Fibroblast of mammary gland (primary cell): ENCODE measurements around the gene MARK3.
A peak's percentile ranks its signal among the peaks of the same experiment; 100 is the strongest.

Source experiments
- DNase-seq: peaks from one replicate; pipeline ENCODE4 v3.0.0-alpha.2; 2010; ENCODE audit warnings: low read depth
- H3K4me3 ChIP-seq: 2 replicates; pipeline ENCODE4 v1.5.1; 2011; ENCODE audit warnings: low read depth, mild to moderate bottlenecking, low read length, moderate library complexity; ENCODE audit not compliant: control insufficient read depth
- TF ChIP-seq, protein P1 (sequence below): conservative IDR thresholded peaks from 2 replicates; pipeline ENCODE4 v1.5.1; 2011; ENCODE audit warnings: low read depth, low read length, inconsistent platforms; ENCODE audit not compliant: control insufficient read depth, insufficient read depth

MARK3 gene

DNA sequence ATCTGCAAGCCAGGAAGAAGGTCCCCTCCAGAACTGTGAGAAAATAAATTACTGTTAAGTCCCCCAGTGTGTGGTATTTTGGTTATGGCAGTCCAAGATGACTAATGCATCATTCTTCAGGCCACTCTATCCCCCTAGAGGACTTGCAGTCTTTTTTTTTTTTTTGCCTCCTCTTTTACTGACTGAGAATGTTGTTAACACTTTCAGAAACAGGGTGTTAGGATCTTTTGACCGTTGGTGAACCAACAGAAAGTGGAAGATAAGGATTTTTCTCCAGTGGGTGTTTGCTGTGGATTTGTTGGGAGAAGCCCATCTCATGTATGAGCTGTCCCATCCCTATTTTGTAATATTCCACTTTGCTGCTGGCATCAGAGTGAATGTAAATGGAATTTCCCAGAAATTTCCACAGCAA lies 37.8 kb downstream of the MARK3 start:
- no peak overlapping the region for H3K4me3 ChIP-seq
- DNase-seq = peak; percentile 81
- TF ChIP-seq, protein P1, sequence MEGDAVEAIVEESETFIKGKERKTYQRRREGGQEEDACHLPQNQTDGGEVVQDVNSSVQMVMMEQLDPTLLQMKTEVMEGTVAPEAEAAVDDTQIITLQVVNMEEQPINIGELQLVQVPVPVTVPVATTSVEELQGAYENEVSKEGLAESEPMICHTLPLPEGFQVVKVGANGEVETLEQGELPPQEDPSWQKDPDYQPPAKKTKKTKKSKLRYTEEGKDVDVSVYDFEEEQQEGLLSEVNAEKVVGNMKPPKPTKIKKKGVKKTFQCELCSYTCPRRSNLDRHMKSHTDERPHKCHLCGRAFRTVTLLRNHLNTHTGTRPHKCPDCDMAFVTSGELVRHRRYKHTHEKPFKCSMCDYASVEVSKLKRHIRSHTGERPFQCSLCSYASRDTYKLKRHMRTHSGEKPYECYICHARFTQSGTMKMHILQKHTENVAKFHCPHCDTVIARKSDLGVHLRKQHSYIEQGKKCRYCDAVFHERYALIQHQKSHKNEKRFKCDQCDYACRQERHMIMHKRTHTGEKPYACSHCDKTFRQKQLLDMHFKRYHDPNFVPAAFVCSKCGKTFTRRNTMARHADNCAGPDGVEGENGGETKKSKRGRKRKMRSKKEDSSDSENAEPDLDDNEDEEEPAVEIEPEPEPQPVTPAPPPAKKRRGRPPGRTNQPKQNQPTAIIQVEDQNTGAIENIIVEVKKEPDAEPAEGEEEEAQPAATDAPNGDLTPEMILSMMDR = no peak

- TF ChIP-seq, protein P1 = no peak
- DNase-seq = peak; percentile 92
Observed at GRCh38 chr14:103427485-103428443, 42.5 kb downstream of the MARK3 start.

DNA sequence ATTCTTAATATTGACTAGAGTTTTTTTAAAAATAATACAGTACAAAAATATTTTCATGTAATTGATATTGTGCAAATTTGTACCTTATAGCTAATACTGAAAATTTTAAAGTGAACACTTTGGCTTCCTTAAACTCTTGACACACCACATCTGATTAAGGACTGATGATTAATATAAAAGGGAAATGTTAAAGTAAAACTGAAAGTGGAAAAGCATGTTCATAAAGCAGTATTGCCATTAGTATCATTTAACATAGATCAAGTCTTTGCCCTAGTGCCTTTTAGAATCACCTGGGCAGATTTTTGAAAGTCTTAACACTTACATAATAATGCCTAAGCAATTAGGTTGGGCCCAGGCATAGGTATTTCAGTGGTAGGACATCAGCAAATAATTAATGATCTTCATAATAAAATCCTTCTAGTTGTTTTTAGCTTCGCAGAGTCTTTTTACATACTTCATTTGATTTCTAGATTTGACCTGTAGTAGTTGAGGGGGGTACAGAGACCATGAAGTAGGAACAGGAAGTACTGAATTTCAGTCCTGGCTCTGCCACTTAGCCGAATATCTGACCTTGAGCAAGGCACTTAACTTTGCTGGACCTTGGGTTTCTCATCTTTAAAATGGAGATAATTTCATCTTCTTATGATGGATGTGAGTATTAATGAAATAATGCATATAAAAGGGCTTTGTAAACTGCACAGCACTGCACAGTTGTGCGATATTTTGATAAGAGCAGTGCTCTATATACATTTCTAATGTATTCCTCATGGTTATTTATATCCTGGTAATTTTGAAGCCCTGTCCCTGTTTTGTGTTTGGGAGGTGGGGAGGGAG lies 43.7 kb downstream of the MARK3 start:
- no peak for DNase-seq
- TF ChIP-seq, protein P1 = no peak

More at GRCh38 chr14:103427485-103428443, 42.5 kb downstream of the MARK3 start:
- no peak overlapping the region for H3K4me3 ChIP-seq

DNA sequence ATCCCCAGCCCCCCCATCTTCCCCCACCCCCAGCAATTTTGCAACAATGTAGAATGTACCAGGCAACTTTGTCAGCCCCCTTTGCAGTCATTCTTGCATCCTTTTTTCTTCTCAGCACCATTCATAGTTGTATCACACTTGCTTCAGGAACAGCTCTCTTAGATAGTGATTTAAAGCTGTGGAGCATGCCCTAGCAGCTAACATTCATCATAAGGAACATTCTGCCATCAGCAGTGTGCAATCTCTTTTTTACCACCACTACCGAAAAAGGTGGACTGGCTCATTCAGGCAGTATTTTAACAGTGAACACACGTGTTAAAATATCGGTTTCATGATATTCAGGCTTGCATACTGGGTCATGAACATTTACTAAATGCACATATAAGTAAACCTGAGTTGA lies 45.1 kb downstream of the MARK3 start:
- TF ChIP-seq, protein P1 = no peak
- H3K4me3 ChIP-seq = no peak overlapping the region
- no peak for DNase-seq

More for the DNA sequence above, 43.7 kb downstream of the MARK3 start:
- no peak overlapping the region for H3K4me3 ChIP-seq

DNA sequence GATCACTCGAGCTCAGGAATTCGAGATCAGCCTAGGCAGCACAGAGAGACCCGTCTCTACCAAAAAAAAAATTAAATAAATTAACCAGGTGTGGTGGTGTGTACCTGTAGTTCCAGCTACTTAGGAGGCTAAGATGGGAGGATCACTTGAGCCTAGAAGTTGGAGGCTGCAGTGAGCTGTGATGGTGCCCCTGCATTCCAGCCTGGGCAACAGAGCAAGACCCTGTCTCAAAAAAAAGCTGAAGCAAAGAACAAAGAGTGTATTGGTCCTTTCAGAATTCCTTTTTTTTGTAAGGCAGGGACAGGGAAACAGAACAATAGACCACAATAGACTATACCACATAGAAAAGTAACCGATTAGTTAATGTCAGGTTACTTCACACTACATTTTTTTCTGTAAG lies 47.4 kb downstream of the MARK3 start:
- TF ChIP-seq, protein P1 = no peak
- DNase-seq = no peak

DNA sequence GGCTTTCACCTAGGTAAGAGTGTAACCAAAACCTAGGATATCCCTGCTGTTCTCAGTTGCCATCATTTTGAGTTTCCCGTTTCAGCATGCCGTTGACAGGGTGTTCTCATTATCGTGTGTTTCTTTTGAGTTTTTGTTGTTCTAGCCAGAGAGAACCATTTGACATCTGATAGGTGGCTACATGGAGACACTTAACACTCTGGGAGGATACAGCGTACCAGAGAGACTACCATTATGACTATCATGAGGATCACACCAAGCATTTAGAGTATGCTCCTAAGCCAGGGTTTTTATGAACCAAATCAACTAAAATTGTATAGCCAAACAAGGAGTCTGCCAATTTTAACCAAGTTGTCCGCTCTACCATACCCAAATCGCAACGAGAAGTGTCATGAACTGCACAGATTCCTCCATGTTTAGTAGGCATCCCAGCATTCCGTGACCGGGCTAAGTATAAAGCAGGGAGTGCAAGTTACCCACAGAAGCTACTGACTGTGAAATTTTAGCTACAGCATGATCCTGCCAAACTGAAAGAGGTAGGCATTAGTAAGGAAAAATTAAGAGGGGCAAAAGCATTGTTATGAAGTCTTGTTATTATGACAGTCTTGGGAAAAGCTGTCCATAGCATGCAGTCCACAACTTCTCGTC lies 48.8 kb downstream of the MARK3 start:
- TF ChIP-seq, protein P1 = no peak

More for the DNA sequence above, 47.4 kb downstream of the MARK3 start:
- H3K4me3 ChIP-seq = no peak overlapping the region

More for the DNA sequence above, 48.8 kb downstream of the MARK3 start:
- H3K4me3 ChIP-seq = no peak overlapping the region
- DNase-seq = no peak
